ENCODE results near the gene MYOG.

The MYOG gene

GRCh38 chr1:203104789-203105390, 19.1 kb upstream of the MYOG start:
- no peak for ATAC-seq
- TF ChIP-seq BACH2 (CRISPR knock-in tag; IDR thresholded peaks at IDR 0.05; ENCODE audit: borderline replicate concordance) (no peak), ZC3H10 (CRISPR knock-in tag; IDR thresholded peaks at IDR 0.05) (no peak), TOX (CRISPR knock-in tag; IDR thresholded peaks at IDR 0.05; ENCODE audit: borderline replicate concordance) (no peak), ARNTL (CRISPR knock-in tag; IDR thresholded peaks at IDR 0.05; ENCODE audit: borderline replicate concordance, low read depth) (no peak), ZNF565 (CRISPR knock-in tag; conservative IDR thresholded peaks at IDR 0.05; ENCODE audit: low read depth) (no peak), ZFP3 (CRISPR knock-in tag; IDR thresholded peaks at IDR 0.05) (no peak), RARB (CRISPR knock-in tag; IDR thresholded peaks at IDR 0.05) (no peak), ESRRG (CRISPR knock-in tag; IDR thresholded peaks at IDR 0.05) (no peak), SNAI2 (CRISPR knock-in tag; IDR thresholded peaks at IDR 0.05) (no peak)
- TF ChIP-seq, protein P1, sequence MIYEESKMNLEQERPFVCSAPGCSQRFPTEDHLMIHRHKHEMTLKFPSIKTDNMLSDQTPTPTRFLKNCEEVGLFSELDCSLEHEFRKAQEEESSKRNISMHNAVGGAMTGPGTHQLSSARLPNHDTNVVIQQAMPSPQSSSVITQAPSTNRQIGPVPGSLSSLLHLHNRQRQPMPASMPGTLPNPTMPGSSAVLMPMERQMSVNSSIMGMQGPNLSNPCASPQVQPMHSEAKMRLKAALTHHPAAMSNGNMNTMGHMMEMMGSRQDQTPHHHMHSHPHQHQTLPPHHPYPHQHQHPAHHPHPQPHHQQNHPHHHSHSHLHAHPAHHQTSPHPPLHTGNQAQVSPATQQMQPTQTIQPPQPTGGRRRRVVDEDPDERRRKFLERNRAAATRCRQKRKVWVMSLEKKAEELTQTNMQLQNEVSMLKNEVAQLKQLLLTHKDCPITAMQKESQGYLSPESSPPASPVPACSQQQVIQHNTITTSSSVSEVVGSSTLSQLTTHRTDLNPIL (CRISPR knock-in tag; IDR thresholded peaks at IDR 0.05; ENCODE audit: low read depth) = no peak

DNA sequence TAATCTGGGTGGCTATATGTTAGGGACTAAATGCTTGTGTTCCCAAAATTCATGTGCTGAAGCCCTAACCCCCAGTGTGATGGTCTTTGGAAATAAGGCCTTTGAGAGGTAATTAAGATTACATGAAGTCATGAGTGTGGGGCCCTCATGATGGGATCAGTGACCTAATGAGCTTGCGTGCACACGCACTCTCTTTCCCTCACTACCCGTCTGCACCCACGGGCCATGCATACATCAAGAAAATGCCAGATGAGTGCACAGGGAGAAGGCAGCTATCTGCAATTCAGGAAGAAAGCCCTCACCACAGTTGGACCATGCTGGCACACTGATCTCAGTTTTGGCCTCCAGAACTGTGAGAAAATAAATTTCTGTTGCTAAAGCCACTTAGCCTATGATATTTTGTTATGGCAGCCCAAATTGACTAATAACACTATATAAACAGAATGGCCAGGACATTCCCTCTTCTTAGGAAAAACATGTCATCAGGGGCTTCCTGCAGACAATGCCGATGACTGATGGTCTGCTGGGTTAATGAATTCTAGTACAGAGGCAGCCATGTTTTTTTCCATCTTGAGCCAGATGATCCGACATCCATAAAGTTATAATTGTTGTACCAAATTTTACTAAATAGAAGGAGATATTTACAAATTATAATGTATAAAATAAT, 18.1 kb upstream of the MYOG start:
- TF ChIP-seq TCF4 (CRISPR knock-in tag; IDR thresholded peaks at IDR 0.05; ENCODE audit: borderline replicate concordance) (no peak), ESRRG (CRISPR knock-in tag; IDR thresholded peaks at IDR 0.05) (no peak)
- TF ChIP-seq, protein P2, sequence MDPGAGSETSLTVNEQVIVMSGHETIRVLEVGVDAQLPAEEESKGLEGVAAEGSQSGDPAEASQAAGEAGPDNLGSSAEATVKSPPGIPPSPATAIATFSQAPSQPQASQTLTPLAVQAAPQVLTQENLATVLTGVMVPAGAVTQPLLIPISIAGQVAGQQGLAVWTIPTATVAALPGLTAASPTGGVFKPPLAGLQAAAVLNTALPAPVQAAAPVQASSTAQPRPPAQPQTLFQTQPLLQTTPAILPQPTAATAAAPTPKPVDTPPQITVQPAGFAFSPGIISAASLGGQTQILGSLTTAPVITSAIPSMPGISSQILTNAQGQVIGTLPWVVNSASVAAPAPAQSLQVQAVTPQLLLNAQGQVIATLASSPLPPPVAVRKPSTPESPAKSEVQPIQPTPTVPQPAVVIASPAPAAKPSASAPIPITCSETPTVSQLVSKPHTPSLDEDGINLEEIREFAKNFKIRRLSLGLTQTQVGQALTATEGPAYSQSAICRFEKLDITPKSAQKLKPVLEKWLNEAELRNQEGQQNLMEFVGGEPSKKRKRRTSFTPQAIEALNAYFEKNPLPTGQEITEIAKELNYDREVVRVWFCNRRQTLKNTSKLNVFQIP (CRISPR knock-in tag; IDR thresholded peaks at IDR 0.05; ENCODE audit: borderline replicate concordance, low read depth) = no peak
- no peak for ATAC-seq

GRCh38 chr1:203103216-203103615, 17.4 kb upstream of the MYOG start:
- ATAC-seq = no peak
- TF ChIP-seq, protein P2 (CRISPR knock-in tag; IDR thresholded peaks at IDR 0.05; ENCODE audit: borderline replicate concordance, low read depth) = no peak
- no peak for TF ChIP-seq ZFP3 (CRISPR knock-in tag; IDR thresholded peaks at IDR 0.05)
- no peak for TF ChIP-seq PPARA (CRISPR knock-in tag; IDR thresholded peaks at IDR 0.05; ENCODE audit: borderline replicate concordance)
- no peak for TF ChIP-seq ZFP30 (CRISPR knock-in tag; IDR thresholded peaks at IDR 0.05)
- no peak for TF ChIP-seq ISL1 (CRISPR knock-in tag; IDR thresholded peaks at IDR 0.05)
- TF ChIP-seq TCF4 (CRISPR knock-in tag; IDR thresholded peaks at IDR 0.05; ENCODE audit: borderline replicate concordance) = no peak
- no peak for TF ChIP-seq ESRRG (CRISPR knock-in tag; IDR thresholded peaks at IDR 0.05)
- TF ChIP-seq CSDC2 (CRISPR knock-in tag; IDR thresholded peaks at IDR 0.05) = no peak
- no peak for TF ChIP-seq ZNF70 (CRISPR knock-in tag; IDR thresholded peaks at IDR 0.05)
- no peak for TF ChIP-seq BACH2 (CRISPR knock-in tag; IDR thresholded peaks at IDR 0.05; ENCODE audit: borderline replicate concordance)
- no peak for TF ChIP-seq RARB (CRISPR knock-in tag; IDR thresholded peaks at IDR 0.05)
- no peak for TF ChIP-seq ZNF8 (CRISPR knock-in tag; IDR thresholded peaks at IDR 0.05)
- no peak for TF ChIP-seq SNAI2 (CRISPR knock-in tag; IDR thresholded peaks at IDR 0.05)
- TF ChIP-seq TSHZ2 (CRISPR knock-in tag; IDR thresholded peaks at IDR 0.05) = no peak
- TF ChIP-seq PATZ1 (CRISPR knock-in tag; IDR thresholded peaks at IDR 0.05; ENCODE audit: borderline replicate concordance) = no peak
- no peak for TF ChIP-seq TOX (CRISPR knock-in tag; IDR thresholded peaks at IDR 0.05; ENCODE audit: borderline replicate concordance)
- TF ChIP-seq GLIS3 (CRISPR knock-in tag; IDR thresholded peaks at IDR 0.05) = no peak
- no peak for TF ChIP-seq ARNTL (CRISPR knock-in tag; IDR thresholded peaks at IDR 0.05; ENCODE audit: borderline replicate concordance, low read depth)
- no peak for TF ChIP-seq ZNF565 (CRISPR knock-in tag; conservative IDR thresholded peaks at IDR 0.05; ENCODE audit: low read depth)
- TF ChIP-seq, protein P3, sequence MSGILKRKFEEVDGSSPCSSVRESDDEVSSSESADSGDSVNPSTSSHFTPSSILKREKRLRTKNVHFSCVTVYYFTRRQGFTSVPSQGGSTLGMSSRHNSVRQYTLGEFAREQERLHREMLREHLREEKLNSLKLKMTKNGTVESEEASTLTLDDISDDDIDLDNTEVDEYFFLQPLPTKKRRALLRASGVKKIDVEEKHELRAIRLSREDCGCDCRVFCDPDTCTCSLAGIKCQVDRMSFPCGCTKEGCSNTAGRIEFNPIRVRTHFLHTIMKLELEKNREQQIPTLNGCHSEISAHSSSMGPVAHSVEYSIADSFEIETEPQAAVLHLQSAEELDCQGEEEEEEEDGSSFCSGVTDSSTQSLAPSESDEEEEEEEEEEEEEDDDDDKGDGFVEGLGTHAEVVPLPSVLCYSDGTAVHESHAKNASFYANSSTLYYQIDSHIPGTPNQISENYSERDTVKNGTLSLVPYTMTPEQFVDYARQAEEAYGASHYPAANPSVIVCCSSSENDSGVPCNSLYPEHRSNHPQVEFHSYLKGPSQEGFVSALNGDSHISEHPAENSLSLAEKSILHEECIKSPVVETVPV (CRISPR knock-in tag; IDR thresholded peaks at IDR 0.05) = no peak

Measured in SK-N-SH treated with all-trans-retinoic acid at 6 μM for 48 hours (cell line).